GM12875 (cell line): ENCODE results near the gene OSGIN1.

Experiments used
- H3K4me3 ChIP-seq: one replicate; pipeline ENCODE4 v1.5.1; 2011; ENCODE audit warnings: low read depth, low read length, control low read depth
- TF ChIP-seq, protein P1 (sequence below): IDR thresholded peaks from 2 replicates; pipeline ENCODE4 v1.5.1; 2011; ENCODE audit warnings: low read depth, mild to moderate bottlenecking, control low read depth, inconsistent platforms, low read length, moderate library complexity, borderline replicate concordance; ENCODE audit not compliant: insufficient read depth

Gene OSGIN1

DNA sequence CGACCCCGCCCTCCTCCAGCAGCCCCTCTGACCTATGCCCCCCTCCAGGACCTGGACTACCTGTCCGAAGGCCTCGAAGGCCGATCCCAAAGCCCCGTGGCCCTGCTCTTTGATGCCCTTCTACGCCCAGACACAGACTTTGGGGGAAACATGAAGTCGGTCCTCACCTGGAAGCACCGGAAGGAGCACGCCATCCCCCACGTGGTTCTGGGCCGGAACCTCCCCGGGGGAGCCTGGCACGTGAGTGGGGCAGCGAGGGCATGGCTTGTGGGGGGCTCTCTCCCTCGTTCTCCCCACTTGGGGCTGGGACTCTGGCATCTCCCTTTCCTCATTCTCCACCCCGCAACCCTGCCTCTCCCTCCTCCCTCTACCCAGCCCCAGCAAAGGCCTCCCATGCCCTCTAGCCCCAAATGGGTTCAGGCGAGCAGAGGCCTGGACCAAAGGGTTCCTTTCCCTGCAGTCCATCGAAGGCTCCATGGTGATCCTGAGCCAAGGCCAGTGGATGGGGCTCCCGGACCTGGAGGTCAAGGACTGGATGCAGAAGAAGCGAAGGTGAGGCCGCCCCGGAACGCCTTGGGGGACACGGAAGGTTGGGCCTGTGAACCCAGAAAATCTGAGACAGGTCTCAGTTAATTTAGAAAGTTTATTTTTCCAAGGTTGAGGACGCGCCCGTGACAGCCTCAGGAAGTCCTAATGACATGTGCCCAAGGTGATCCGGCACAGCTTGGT lies 7.6 kb downstream of the OSGIN1 start:
- H3K4me3 ChIP-seq, result no peak overlapping the region
- TF ChIP-seq, protein P1, sequence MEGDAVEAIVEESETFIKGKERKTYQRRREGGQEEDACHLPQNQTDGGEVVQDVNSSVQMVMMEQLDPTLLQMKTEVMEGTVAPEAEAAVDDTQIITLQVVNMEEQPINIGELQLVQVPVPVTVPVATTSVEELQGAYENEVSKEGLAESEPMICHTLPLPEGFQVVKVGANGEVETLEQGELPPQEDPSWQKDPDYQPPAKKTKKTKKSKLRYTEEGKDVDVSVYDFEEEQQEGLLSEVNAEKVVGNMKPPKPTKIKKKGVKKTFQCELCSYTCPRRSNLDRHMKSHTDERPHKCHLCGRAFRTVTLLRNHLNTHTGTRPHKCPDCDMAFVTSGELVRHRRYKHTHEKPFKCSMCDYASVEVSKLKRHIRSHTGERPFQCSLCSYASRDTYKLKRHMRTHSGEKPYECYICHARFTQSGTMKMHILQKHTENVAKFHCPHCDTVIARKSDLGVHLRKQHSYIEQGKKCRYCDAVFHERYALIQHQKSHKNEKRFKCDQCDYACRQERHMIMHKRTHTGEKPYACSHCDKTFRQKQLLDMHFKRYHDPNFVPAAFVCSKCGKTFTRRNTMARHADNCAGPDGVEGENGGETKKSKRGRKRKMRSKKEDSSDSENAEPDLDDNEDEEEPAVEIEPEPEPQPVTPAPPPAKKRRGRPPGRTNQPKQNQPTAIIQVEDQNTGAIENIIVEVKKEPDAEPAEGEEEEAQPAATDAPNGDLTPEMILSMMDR, result no peak

GRCh38 chr16:83961591-83961990 lies 8.6 kb downstream of the OSGIN1 start:
- TF ChIP-seq, protein P1, result no peak
- no peak overlapping the region for H3K4me3 ChIP-seq

DNA sequence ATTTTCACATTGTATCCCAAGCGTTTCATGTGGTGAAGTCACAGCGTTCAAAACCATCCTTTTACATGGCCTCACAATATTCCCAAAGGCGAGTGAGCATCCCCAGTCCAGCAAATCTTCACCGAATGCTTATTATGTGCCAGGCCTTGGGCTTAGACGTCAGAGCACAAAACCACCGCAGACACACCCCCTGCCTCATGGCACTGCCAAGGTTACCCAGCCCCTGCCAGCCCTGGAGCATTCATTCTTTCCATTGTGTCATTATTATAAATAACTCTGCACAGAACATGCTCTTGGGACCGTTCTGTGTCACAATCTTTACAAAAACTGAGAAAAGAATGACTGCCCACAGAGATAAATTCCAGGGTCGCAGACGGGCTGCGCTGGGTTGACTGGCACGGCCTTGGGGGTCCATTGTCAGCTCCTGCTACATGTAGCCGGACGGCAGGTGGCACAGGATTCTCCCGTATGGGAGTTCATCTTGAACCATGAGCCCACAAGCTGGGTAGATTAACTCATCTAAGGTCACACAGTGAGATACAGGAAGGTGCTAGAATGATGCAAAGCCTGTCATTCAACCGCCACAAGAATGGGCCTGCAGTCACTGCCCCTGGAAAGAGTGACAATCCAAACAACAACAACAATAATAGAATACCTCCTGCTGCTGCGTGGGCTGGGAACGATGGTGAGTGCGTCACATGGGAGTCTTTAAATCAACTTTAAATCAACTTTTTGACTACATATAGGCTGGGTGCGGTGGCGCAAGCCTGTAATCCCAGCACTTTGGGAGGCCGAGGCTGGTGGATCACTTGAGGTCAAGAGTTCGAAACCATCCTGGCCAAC lies 10.5 kb downstream of the OSGIN1 start:
- TF ChIP-seq, protein P1, result no peak
- no peak overlapping the region for H3K4me3 ChIP-seq

GRCh38 chr16:83964684-83965443 lies 11.8 kb downstream of the OSGIN1 start:
- TF ChIP-seq, protein P1, result no peak

GRCh38 chr16:83965444-83966152 lies 12.6 kb downstream of the OSGIN1 start:
- TF ChIP-seq, protein P1, result no peak
- H3K4me3 ChIP-seq, result no peak overlapping the region

More at GRCh38 chr16:83964684-83965443, 11.8 kb downstream of the OSGIN1 start:
- no peak overlapping the region for H3K4me3 ChIP-seq

DNA sequence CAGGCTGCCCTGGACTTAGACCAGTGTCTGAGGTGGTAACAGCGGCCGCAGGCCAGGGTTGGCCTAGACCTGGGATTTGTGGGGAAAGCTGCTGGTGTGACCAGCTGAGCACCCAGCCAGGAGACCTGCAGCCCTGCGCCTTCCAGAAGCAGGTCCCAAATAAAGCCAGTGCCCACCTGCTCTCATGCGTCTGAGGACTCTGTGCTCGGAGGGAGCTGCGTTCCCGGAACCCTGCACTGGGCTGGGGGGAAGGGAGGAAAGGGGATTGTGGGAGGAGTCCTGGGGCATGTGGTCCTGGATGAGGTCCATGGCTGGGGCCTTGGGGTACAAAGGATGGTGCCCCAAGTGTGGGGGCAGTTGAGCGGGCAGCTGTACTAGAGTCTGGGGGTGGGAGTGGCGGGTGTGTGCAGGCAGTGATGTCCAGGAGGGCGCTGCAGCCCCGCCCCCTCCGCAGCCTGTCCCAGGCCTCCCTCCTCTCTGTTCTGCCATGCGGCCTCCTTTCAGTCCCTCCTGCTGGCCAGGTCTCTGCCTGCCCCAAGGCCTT lies 13.2 kb downstream of the OSGIN1 start:
- H3K4me3 ChIP-seq, result no peak overlapping the region
- TF ChIP-seq, protein P1, result no peak
